Esophagus muscularis mucosa (tissue), 4 donors: Measurements from ENCODE around the gene THAP10. TPM values are rescaled to one million over a fixed set of nuclear protein-coding genes. Genes with fewer than 3 reads are reported as not detected.

Experiments
- DNase-seq: peaks from one replicate; pipeline ENCODE4 v3.0.0-alpha.2; 2017; ENCODE audit errors: extremely low spot score
- H3K27ac ChIP-seq, 4 donors: fragments of 200-600 bp; sonication (generic); replicated peaks in 1 of 4; 1 replicate in 3 of 4; 2 replicates in 1 of 4; pipeline ENCODE4 v1.5.1; 2016 to 2019; ENCODE audit warnings: mild to moderate bottlenecking in 1 of 4
- H3K27me3 ChIP-seq, 4 donors: fragments of 200-600 bp; sonication (generic); one replicate each; pipeline versions ENCODE4 v1.5.1 to v1.6.0; 2016 to 2019
- H3K36me3 ChIP-seq, 4 donors: fragments of 200-600 bp; sonication (generic); one replicate each; pipeline ENCODE4 v1.5.1; 2016 to 2019
- H3K4me1 ChIP-seq, 4 donors: fragments of 200-600 bp; sonication (generic); one replicate each; pipeline ENCODE4 v1.5.1; 2016 to 2019
- H3K4me3 ChIP-seq, 4 donors: fragments of 200-600 bp; sonication (generic); 1 replicate in 2 of 4; 2 replicates in 2 of 4; pipeline ENCODE4 v1.5.1; 2016 to 2019; ENCODE audit warnings: mild to moderate bottlenecking in 4 of 4, moderate library complexity in 1 of 4
- H3K9me3 ChIP-seq, 4 donors: fragments of 200-600 bp; sonication (generic); 1 replicate in 3 of 4; 2 replicates in 1 of 4; pipeline ENCODE4 v1.5.1; 2016 to 2019
- EP300 ChIP-seq: sonication (generic); formaldehyde crosslinking; IDR thresholded peaks from one replicate; pipeline ENCODE4 v1.6.1; 2017; ENCODE audit warnings: antibody characterized with exemption
- POLR2A ChIP-seq: fragments of 450-650 bp; IDR thresholded peaks from one replicate; pipeline ENCODE4 v1.6.1; 2017; ENCODE audit warnings: antibody characterized with exemption, moderate library complexity, mild to moderate bottlenecking, low read depth
- POLR2AphosphoS5 ChIP-seq, 2 donors: sonication (generic); formaldehyde crosslinking; IDR thresholded peaks; one replicate each; pipeline ENCODE4 v1.6.1; 2017; ENCODE audit warnings: antibody characterized with exemption in 2 of 2
- WGBS: methylation state at CpG from one replicate; pipeline ENCODE4 v1.1.5; 2018; 5-methylcytosine and 5-hydroxymethylcytosine counted together
- intact Hi-C: fragments of 100-400 bp; cut with DNase I; formaldehyde crosslinking; loops from one replicate; pipeline ENCODE4 v1.15.1; 2023
- total RNA-seq, 4 donors: library from RNA; depleted of rRNA; stranded (reverse); fragments of >200 nt; gene quantifications; one replicate each; pipeline versions ENCODE4 v1.1.0 to v1.2.1, GENCODE V29; 2016
- TF ChIP-seq, protein P1 (sequence below), 3 experiments: fragments of 200-600 bp in 2 of 3; fragments of 450-650 bp in 1 of 3; sonication (generic) in 2 of 3; IDR thresholded peaks; one replicate each; pipeline ENCODE4 v1.5.1; 2017 to 2019; ENCODE audit warnings: antibody characterized with exemption in 3 of 3, mild to moderate bottlenecking in 2 of 3, moderate library complexity in 1 of 3

The THAP10 gene
- total RNA-seq, 4 donors from 2014 or later: 1.3 to 3.4 (median 2.5) TPM

DNA sequence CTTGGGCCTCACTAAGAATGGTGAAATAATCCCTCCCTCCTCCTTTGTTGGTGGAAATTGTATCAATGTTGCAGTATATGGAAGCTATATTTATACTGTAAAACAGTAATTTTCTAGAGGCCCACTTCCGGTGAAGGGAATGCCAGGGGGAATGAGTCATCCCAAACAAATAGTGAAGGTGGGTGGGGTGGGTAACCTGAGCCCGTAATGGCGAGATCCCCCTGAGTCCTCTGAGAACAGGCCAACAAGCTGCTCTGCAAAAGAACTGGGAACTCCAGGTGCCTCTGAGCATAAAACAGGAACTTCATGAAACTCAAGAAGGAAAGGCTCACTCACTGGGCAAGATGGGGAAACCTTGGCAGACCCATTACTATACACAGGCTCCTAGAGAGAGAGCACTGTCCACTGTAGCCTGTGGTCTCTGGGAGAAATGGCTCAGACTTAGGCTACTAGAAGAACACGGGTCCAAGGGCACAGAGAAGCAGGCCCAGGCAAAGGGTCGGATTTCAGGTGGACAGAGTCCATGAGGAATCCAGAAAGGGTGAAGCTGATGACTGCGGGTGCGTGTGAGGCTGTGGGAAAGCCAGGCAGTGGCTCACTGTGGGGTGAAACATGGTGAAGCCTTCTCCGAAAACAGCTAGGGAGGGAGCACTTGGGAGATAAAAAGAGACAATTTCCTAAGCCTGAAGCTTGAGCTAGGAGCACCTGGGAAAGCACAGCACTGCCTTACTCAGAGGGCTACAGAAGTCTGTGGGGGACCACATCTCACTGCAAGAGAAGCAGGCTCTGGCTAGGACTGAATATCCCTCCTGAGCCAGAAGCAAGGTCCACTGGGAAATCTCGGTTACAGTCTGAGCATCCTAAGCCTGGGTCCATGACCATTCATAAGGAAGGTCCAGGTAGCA lies 58.1 kb downstream of the THAP10 start:
- no peaks in the 10 kb centered on the region for H3K27me3 ChIP-seq
- no peaks in the 10 kb centered on the region for H3K9me3 ChIP-seq
- peak overlapping the region in 3 of 4 donors; percentile 11 to 56 (median 22) for H3K27ac ChIP-seq
- 57% methylated on average over 9 of the region's 9 CpGs for WGBS
- DNase-seq: peak; percentile 91
- peaks cover 19 to 60% (median 46%) of the 10 kb centered on the region in 4 donors for H3K36me3 ChIP-seq
- H3K4me1 ChIP-seq: peaks cover 14 to 21% (median 18%) of the 10 kb centered on the region in 4 donors
- H3K4me3 ChIP-seq: no peak overlapping the region
- TF ChIP-seq, protein P1, sequence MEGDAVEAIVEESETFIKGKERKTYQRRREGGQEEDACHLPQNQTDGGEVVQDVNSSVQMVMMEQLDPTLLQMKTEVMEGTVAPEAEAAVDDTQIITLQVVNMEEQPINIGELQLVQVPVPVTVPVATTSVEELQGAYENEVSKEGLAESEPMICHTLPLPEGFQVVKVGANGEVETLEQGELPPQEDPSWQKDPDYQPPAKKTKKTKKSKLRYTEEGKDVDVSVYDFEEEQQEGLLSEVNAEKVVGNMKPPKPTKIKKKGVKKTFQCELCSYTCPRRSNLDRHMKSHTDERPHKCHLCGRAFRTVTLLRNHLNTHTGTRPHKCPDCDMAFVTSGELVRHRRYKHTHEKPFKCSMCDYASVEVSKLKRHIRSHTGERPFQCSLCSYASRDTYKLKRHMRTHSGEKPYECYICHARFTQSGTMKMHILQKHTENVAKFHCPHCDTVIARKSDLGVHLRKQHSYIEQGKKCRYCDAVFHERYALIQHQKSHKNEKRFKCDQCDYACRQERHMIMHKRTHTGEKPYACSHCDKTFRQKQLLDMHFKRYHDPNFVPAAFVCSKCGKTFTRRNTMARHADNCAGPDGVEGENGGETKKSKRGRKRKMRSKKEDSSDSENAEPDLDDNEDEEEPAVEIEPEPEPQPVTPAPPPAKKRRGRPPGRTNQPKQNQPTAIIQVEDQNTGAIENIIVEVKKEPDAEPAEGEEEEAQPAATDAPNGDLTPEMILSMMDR (IDR thresholded peaks at IDR 0.05): no peak
- TF ChIP-seq POLR2AphosphoS5 (IDR thresholded peaks at IDR 0.05): no peak
- no peak for TF ChIP-seq EP300
- no peak for TF ChIP-seq POLR2A
- intact Hi-C loops: no loop called here

GRCh38 chr15:70833422-70833821 lies 58.8 kb downstream of the THAP10 start:
- no peaks in the 10 kb centered on the region for H3K9me3 ChIP-seq
- H3K36me3 ChIP-seq: peaks cover 19 to 60% (median 46%) of the 10 kb centered on the region in 4 donors
- TF ChIP-seq, protein P1 (IDR thresholded peaks at IDR 0.05): no peak
- no peak for TF ChIP-seq POLR2A
- no peak for TF ChIP-seq POLR2AphosphoS5 (IDR thresholded peaks at IDR 0.05)
- no peak for TF ChIP-seq EP300
- intact Hi-C loops: no loop called here
- H3K4me1 ChIP-seq: peaks cover 14 to 21% (median 18%) of the 10 kb centered on the region in 4 donors
- H3K4me3 ChIP-seq: no peak overlapping the region
- DNase-seq: no peak
- no peak overlapping the region for H3K27ac ChIP-seq
- WGBS: 87% methylated on average over 3 of the region's 3 CpGs
- no peaks in the 10 kb centered on the region for H3K27me3 ChIP-seq

DNA sequence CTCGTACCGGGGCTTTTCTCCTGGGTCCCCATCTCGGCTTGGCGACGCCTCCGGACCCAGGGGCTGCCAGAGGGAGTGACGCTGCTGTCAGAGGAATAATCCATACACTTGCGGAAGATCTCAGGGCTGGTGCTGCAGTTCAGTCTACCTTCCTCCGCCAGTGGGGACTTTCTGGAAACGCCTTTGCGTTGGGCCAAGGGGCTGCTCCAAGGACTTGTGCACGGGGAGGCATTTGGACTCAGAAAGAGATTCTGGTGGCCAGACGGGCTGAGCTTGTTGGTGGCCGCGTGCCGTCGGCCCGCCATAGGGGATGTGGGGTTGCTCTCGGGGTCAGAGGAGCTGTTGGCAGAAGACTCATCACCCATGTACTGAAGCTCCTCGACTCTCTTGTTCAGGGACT lies 60.1 kb downstream of the THAP10 start:
- H3K36me3 ChIP-seq: peaks cover 19 to 60% (median 46%) of the 10 kb centered on the region in 4 donors
- no peak overlapping the region for H3K4me3 ChIP-seq
- 96% methylated on average over 17 of the region's 20 CpGs for WGBS
- intact Hi-C loops: no loop called here
- DNase-seq: no peak
- TF ChIP-seq POLR2AphosphoS5 (IDR thresholded peaks at IDR 0.05): no peak
- TF ChIP-seq, protein P1 (IDR thresholded peaks at IDR 0.05): no peak
- TF ChIP-seq EP300: no peak
- no peak for TF ChIP-seq POLR2A
- no peak overlapping the region for H3K27ac ChIP-seq
- H3K4me1 ChIP-seq: peaks cover 14 to 21% (median 18%) of the 10 kb centered on the region in 4 donors
- H3K27me3 ChIP-seq: no peaks in the 10 kb centered on the region
- no peaks in the 10 kb centered on the region for H3K9me3 ChIP-seq

Other genes starting within 250 kb of the THAP10 start
- 10 to 100 TPM; 23.9 to 40.7 (median 28.9) TPM for gene UACA, start 128.9 kb downstream of the THAP10 start, total RNA-seq
- gene LARP6, start 38.3 kb downstream of the THAP10 start, total RNA-seq: 10 to 100 TPM; 21.2 to 36.3 (median 32.7) TPM
- 10 to 100 TPM in 1 of 4 donors, 1 to 10 TPM in 3; 3.3 to 10.4 (median 7.0) TPM for gene LRRC49, start 393 bp upstream of the THAP10 start, total RNA-seq
- gene THSD4, start 223.0 kb upstream of the THAP10 start, total RNA-seq: 1 to 10 TPM; 3.2 to 6.6 (median 5.6) TPM